Tongue (tissue), 2 donors: ENCODE results near the gene RNF207. TPM values are rescaled to one million over a fixed set of nuclear protein-coding genes. Genes with fewer than 3 reads are reported as not detected.
A peak's percentile ranks its signal among the peaks of the same experiment; 100 is the strongest.

Source experiments
- DNase-seq: peaks from one replicate; pipeline ENCODE4 v3.0.0-alpha.2; 2015
- total RNA-seq: library from RNA; depleted of rRNA; stranded (reverse); fragments of >200 nt; gene quantifications from one replicate; pipeline ENCODE4 v1.2.3, GENCODE V29; 2014

The RNF207 gene, protein sequence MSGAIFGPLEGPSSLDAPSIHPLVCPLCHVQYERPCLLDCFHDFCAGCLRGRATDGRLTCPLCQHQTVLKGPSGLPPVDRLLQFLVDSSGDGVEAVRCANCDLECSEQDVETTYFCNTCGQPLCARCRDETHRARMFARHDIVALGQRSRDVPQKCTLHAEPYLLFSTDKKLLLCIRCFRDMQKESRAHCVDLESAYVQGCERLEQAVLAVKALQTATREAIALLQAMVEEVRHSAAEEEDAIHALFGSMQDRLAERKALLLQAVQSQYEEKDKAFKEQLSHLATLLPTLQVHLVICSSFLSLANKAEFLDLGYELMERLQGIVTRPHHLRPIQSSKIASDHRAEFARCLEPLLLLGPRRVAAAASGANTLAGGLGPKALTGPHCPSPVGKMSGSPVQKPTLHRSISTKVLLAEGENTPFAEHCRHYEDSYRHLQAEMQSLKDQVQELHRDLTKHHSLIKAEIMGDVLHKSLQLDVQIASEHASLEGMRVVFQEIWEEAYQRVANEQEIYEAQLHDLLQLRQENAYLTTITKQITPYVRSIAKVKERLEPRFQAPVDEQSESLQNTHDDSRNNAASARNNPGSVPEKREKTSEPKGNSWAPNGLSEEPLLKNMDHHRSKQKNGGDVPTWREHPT
- total RNA-seq: 22.0 TPM

DNA sequence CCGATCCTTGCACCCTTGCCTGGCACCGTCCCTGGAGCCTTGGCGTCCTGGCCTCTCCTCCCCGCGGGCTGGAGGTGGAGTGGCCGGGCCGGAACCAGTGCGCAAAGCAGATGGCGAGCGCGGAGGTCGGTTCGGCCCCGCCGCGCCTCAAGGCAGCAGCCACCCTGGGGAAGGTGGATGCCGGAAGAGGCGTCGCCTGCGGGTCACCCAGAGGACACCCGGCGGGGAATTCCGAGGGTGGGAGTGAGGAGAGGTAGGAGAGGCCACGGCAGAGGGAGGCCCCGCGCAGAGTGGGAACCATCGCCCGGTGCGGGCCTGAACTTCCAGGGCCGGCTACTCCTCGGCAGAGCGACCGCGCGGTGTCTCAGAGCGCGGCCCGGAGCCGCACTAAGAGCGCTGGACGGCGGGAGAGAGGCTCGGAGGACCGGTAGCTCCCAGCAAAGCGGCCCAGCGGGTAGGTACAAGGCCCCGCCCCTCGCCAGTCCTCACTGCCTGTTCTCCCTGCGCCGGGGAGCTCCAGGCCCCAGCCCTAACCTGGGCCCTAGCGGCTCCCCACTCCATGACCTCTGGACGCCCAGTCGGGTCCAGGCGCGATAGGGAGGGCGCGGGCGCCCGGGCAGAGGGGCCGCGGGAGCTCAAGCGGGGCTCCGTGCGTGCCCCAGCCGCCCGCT is at the start of gene RNF207:
Gene RNF207, plus strand, starts transcription at position 271 of the 671 bp plus-strand sequence. CDS start 417 bp downstream, outside the sequence.
- DNase-seq: peak; percentile 78

GRCh38 chr1:6157132-6157527 is 48.8 kb upstream of the RNF207 start:
- DNase-seq: no peak

- DNase-seq: peak; percentile 16
Measured at GRCh38 chr1:6157528-6158174, 48.3 kb upstream of the RNF207 start.

GRCh38 chr1:6158181-6158580 is 47.7 kb upstream of the RNF207 start:
- DNase-seq: no peak

DNA sequence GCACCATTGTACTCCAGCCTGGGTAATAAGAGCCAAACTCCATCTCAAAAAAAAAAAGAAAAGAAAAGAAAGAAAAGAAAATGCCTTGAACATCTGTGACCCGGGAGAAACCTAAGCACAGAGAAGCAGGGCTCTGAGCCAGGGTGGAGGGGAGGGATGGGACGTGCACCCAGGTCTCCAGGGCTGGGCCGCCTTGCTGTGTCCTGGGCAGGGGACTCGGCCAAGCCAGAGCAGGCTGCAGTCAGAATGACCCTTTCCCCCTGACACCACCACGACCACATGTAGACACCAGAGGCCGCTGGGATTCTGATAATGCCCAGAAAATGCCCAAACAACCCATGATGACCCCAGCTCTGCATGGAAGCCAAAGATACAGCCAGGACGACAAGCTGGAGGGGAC is 43.6 kb upstream of the RNF207 start:
- no peak for DNase-seq

- no peak for DNase-seq
Measured at GRCh38 chr1:6162773-6163172, 43.1 kb upstream of the RNF207 start.

GRCh38 chr1:6163191-6163972 is 42.5 kb upstream of the RNF207 start:
- no peak for DNase-seq

- DNase-seq: no peak
Measured at GRCh38 chr1:6163973-6164617, 41.8 kb upstream of the RNF207 start.

DNA sequence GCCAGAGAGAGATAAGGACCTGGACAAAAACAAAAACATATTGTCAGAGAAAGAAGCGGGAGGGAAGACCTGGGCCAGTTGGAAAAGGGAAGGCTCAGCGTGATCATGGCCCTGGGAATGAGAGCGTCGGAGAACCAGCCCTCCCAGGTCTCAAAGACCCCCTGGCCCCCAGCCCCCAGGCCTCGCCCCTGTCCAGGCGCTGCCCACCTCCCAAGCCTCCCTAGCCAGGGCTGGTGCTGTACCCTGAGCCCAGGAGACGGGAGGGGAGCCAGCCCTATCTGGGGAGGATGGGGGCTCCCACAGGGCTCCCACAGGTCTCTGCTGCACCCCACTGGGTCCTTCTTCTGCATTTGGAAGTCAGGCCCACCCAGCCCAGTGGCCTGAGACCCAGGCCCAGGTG is 40.9 kb upstream of the RNF207 start:
- DNase-seq: no peak

DNA sequence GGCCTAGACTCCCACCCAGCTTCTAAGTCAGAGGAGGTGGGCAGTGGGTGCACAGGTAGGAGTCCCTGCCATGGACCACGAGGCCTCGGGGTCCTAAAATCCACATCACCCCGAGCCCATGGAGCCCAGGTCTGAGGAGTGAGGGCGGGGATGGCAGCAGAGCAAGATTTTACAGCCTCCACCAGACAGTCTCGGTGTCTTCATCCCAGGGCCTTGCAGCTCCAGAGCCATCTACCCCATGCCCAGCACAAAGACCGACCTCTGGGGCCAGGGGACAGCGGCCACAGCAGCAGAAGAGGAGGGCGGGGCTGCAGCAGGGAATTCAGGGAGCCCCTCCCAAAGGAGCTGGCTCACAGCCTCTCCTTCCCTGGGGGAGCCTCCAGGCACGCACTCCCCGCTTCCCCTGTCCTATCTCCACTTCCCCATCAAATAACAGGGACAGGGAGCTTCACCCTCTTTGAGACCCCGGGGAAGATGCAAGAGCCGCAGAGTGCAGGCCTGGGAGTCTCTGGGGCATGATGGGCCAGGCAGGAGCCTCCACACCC is 40.4 kb upstream of the RNF207 start:
- DNase-seq: no peak

DNA sequence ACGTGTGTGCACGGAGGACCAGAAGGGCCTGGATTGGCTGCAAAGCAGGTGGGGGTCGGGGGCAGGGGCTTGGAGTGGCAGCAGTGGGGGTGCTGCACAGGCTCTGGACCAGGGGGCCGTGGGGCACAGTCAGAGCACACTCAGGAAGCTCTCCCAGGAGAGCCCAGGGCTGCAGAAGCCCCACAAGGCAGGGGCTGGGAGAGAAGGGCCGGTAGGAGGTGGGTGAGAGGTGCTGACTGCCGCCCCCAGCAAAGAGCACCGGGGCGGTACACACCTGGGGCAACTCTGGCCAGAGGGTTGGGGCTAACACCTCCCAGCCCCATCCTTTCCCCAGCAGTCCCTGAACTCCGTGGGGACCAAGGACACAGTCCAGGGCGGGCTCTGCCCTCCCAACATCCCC is 39.7 kb upstream of the RNF207 start:
- no peak for DNase-seq

GRCh38 chr1:6166655-6167390 is 39.1 kb upstream of the RNF207 start:
- no peak for DNase-seq

- no peak for DNase-seq
Measured at GRCh38 chr1:6167391-6168303, 38.3 kb upstream of the RNF207 start.

- DNase-seq: no peak
Measured at GRCh38 chr1:6168947-6169586, 36.9 kb upstream of the RNF207 start.

GRCh38 chr1:6170116-6170741 is 35.7 kb upstream of the RNF207 start:
- no peak for DNase-seq

- DNase-seq: no peak
Measured at GRCh38 chr1:6170742-6171201, 35.1 kb upstream of the RNF207 start.

DNA sequence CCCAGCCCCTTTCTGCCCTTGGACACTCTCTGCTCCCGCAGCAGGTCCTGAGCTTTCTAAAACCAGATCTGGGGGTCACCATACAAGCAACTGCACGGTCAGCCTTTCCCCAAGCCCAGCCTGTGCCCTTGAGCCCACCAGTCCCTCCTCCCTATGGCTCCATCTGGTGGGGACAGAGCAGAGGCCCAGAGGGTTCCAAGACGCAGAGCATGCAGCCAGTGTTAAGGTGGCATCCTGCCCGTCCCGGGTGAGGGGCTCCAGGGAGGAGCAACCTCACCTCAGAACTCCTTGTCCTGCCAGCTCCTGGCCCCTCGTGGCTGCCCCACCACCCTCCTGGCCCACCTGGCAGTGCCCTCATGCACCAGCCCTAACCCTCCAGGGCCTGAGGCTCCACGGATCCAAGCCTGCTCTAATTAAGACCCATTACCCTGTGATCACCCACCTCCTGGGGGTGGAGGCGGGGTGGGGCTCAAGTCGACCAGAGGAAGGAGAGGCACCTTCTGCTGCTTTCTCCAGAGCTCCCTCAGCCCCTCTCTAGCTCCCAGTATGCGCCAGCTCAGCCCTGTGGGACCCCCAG is 34.3 kb upstream of the RNF207 start:
- DNase-seq: no peak

DNA sequence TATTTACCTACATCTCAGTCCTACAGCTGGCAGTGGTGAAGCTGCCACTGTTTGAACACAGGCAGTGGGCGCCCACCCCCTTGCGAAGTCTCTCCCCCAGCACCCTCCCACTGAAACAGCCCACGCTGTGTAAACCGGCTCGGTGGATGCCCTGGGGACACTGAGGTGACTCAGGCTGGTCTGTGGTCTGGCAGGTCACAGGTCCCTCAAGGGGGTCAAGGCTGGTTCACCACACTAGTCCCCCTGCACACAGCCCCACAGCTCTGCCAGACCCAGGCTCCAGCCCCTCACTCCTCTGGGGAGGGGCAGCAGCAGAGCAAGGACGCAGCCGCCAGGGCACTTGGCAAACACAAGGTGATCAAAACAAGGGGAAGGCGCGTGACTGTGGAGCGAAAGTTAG is 33.4 kb upstream of the RNF207 start:
- no peak for DNase-seq
